Activated T-helper 2 cell treated with anti-CD3 and anti-CD28 coated beads, Interferon-gamma antibody, Interleukin-2, Interleukin-4, amounts not matched to agents 10 μg/mL and 5 μg/mL and 100 μg/mL, durations not matched to agents 14 hours and 24 hours and 36 hours (primary cell): ENCODE data around the gene MSANTD4. TPM values are rescaled to one million over a fixed set of nuclear protein-coding genes. Genes with fewer than 3 reads are reported as not detected.
A peak's percentile ranks its signal among the peaks of the same experiment; 100 is the strongest.
"Not testable (repeated sequence)": the region's sequence is repeated elsewhere in the genome, so short reads cannot be mapped to it uniquely, and the experiment has no call there.

Experiments
- DNase-seq: peaks from one replicate; pipeline ENCODE4 v3.0.0; 2021; ENCODE audit warnings: low spot score
- H3K27ac Mint-ChIP-seq: one replicate; pipeline ENCODE4 v1.8.0; 2021; ENCODE audit warnings: mixed read lengths
- H3K27me3 Mint-ChIP-seq: one replicate; pipeline ENCODE4 v1.8.0; 2021; ENCODE audit warnings: low read depth, mixed read lengths
- H3K36me3 Mint-ChIP-seq: one replicate; pipeline ENCODE4 v1.8.0; 2021; ENCODE audit warnings: low read depth, mixed read lengths
- H3K4me1 Mint-ChIP-seq: one replicate; pipeline ENCODE4 v1.8.0; 2021; ENCODE audit warnings: low read depth, mixed read lengths
- H3K4me3 Mint-ChIP-seq: one replicate; pipeline ENCODE4 v1.8.0; 2021; ENCODE audit warnings: low read depth, mild to moderate bottlenecking, moderate library complexity, mixed read lengths
- H3K9me3 Mint-ChIP-seq: one replicate; pipeline ENCODE4 v1.8.0; 2021; ENCODE audit warnings: mixed read lengths
- intact Hi-C: fragments of 100-400 bp; cut with micrococcal nuclease; formaldehyde crosslinking; loops from one replicate; pipeline ENCODE4 v1.15.1; 2023
- total RNA-seq: library from RNA; stranded (reverse); gene quantifications from 2 replicates; pipeline ENCODE4 v1.2.3, GENCODE V29; 2022

MSANTD4 gene
- total RNA-seq, 1 donor from 2014 or later, result 22.0 TPM

DNA sequence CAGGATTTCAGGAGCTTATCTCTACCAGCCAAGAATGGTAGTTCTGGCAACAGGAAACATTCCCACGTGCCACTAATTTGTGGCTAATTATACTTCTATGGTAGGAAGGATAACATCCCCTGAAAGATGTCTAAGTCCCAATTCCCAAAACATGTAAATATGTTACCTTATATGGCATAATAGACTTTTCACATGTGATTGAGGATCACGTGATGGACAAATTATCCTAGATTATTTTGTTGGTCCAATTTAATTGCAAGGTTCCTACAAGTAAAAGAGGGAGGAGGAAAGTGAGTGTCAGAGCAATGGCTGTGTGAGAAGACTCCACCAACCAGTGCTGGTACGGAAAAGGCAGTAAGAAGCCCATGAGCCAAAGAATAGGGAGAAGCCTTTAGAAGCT lies 9.9 kb upstream of the MSANTD4 start:
- peaks cover 8% of the 10 kb centered on the region for H3K9me3 Mint-ChIP-seq
- H3K27me3 Mint-ChIP-seq, result peaks cover 16% of the 10 kb centered on the region
- no peak for DNase-seq
- H3K36me3 Mint-ChIP-seq, result no peaks in the 10 kb centered on the region
- intact Hi-C loops, result no loop called here
- no peak overlapping the region for H3K4me3 Mint-ChIP-seq
- H3K27ac Mint-ChIP-seq, result no peak overlapping the region
- peaks cover 6% of the 10 kb centered on the region for H3K4me1 Mint-ChIP-seq

DNA sequence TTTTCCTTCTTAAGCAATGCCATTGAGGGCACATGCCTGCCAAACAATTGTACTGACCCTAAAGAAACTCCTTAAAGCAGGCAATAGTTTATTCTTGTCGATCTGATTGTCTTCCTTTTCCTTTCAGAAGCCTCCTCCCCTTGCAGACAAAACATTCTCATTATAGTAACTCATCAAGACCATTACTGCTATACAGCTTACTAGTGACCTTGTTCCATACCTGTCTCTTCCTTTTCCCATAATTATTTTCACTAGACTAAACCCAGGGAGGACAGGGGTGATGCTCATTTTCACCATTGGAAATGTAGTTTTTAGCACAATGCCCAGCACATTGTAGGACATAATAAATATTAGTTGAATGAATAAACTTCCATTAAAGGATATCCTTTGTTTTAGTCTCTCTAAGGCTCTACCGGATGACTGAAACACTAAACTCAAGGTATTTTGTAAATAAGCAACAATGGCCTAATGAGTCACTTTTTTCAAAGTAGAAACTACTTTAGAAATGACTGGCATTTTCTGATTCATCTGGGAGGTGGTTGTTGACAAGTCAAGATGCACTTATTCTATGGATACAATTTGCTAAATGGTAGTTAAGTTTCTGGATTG lies 9.3 kb upstream of the MSANTD4 start:
- intact Hi-C loops, result no loop called here
- Mint-ChIP-seq H3K4me1 (peaks cover 6% of the 10 kb centered on the region), H3K36me3 (no peaks in the 10 kb centered on the region), H3K27me3 (peaks cover 16% of the 10 kb centered on the region), H3K9me3 (peaks cover 9% of the 10 kb centered on the region), H3K27ac (no peak overlapping the region), H3K4me3 (no peak overlapping the region)
- DNase-seq, result no peak

DNA sequence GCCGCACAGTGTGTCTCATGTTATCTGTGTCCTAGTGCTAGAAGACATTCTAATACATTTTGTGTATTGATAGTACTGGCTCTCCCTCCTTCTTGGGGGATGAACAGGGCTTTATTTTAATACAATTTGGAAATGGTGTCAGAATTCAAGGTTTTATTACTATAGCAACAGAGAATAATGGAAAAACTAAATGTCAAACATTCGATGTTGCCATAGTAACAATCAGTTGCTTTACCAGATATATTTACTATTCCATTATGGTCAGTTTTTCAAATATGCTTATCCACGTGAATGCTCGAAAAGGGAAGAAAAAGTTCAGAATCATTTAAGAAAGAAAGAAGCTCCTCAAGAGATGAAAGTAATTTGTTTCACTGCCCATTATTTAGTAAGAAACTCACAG lies 8.6 kb upstream of the MSANTD4 start:
- DNase-seq, result no peak
- H3K27me3 Mint-ChIP-seq, result peaks cover 16% of the 10 kb centered on the region
- peaks cover 6% of the 10 kb centered on the region for H3K4me1 Mint-ChIP-seq
- peaks cover 9% of the 10 kb centered on the region for H3K9me3 Mint-ChIP-seq
- H3K36me3 Mint-ChIP-seq, result no peaks in the 10 kb centered on the region
- intact Hi-C loops, result no loop called here
- H3K4me3 Mint-ChIP-seq, result no peak overlapping the region
- no peak overlapping the region for H3K27ac Mint-ChIP-seq

DNA sequence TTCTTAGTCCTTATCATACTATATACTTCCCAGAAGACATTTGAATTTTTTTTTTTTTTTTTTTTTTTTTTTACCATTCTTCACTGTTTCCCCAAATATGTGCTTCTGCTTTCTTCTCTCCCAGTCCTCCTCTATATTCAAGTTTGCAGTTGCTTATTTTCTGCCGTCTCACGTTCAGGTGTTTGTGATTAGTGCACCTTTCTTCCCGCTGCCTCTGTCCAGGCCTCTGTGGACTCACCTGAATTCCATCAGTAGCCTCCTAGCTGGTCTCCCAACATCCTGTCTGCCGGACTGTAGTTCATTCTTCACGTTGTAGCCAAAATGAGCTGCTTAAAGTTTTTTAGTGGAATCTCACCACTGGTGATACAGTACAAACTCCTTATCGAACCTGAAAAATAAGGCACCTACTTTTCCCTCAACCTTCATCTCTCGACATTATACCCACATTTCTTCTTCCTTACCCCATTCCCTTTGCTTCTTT lies 795 bp upstream of the MSANTD4 start:
- H3K4me1 Mint-ChIP-seq, result peaks cover 35% of the 10 kb centered on the region
- DNase-seq, result no peak
- H3K27ac Mint-ChIP-seq, result peak overlapping the region; percentile 72
- H3K36me3 Mint-ChIP-seq, result peaks cover 19% of the 10 kb centered on the region
- intact Hi-C loops, result loop anchor here (1.0 to 5.0 kb wide), 2 partner anchors 39 to 54 kb away; partner anchors contain the start of genes AASDHPPT and KBTBD3
- H3K9me3 Mint-ChIP-seq, result peaks cover 9% of the 10 kb centered on the region
- H3K4me3 Mint-ChIP-seq, result peak overlapping the region; percentile 89
- H3K27me3 Mint-ChIP-seq, result peaks cover 4% of the 10 kb centered on the region

DNA sequence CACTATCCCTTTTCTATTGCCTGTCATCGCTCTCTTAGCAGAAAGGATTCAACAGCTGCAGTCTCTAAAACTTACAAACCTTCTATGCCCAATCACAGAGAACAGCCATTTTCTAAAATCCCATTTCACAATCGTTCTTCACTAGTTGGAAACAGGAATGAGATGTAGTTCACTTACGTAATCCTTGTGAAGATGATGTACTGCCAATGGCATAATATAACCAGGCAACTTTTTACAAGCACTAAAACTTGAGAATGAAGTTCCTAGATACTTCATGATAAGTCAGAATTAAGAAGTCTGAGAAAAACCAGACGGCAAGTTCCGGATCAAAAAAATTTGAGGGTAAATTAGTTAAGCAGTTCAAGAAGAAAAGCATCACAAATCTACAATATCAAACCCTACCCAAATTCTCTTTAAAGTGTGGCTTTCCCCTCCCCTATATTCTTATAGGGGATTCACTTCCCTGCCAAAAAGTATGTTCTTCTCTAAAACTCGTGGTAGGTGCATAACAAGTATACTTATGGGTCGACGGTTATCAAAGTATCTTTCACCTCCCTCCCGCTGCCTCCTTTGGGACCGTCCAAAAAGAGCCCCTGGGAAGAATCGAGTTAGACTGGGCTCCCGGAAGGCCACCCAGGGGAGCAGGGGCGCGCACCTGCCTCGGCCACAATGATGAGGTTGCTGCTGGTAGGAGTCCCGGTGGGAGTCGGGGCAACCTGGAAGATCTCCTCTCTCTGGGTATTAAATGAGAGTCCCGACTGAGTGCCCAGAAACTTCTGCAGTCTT lies 666 bp downstream of the MSANTD4 start:
- Mint-ChIP-seq H3K27me3 (no peaks in the 10 kb centered on the region), H3K4me3 (peak overlapping the region; percentile 89), H3K36me3 (peaks cover 23% of the 10 kb centered on the region), H3K4me1 (peaks cover 40% of the 10 kb centered on the region), H3K27ac (peak overlapping the region; percentile 90), H3K9me3 (no peaks in the 10 kb centered on the region)
- DNase-seq, result no peak
- intact Hi-C loops, result loop anchor here (5.0 kb wide), 1 partner anchor 41 kb away; no protein-coding TSS in a partner anchor

DNA sequence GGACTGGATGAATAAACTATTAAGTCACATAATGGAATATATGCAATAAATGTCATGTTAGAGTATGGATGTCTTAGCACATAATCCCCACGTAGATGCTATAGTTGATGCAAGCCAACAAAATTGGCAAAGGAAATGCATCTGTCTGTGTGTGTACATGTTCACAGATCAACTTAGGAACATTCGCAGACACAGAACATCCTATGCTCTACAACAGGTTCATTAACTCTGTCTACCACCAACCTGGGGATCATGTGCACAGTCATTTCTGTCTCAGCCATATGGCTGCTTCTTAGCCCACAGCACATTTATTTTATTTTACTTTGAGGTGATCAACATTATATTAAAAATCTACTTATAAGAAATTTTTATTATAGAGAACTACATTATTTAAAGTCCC lies 4.9 kb downstream of the MSANTD4 start:
- intact Hi-C loops, result no loop called here
- Mint-ChIP-seq H3K9me3 (no peaks in the 10 kb centered on the region), H3K4me3 (no peak overlapping the region), H3K27ac (no peak overlapping the region), H3K36me3 (peaks cover 43% of the 10 kb centered on the region), H3K4me1 (peaks cover 43% of the 10 kb centered on the region), H3K27me3 (no peaks in the 10 kb centered on the region)
- no peak for DNase-seq

DNA sequence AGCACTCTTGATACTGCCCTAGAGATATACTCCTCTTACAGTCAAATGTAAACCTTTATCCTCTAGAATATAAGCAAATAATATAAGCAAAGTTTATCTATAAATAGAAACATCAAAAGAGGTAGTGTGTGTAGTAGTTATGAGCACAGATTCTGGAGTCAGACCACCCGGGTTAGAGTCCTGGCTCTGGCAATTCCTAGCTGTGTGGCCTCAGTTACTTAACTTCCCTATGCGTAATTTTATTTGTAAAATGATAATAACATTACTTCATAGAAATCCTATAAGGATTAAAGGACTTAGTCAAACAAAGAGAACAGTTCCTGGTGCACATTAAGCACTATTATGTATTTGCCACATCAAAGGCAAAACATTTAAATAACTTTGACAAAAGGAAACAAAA lies 7.0 kb downstream of the MSANTD4 start:
- intact Hi-C loops, result no loop called here
- peaks cover 50% of the 10 kb centered on the region for H3K36me3 Mint-ChIP-seq
- no peak for DNase-seq
- no peaks in the 10 kb centered on the region for H3K27me3 Mint-ChIP-seq
- peaks cover 33% of the 10 kb centered on the region for H3K4me1 Mint-ChIP-seq
- no peak overlapping the region for H3K4me3 Mint-ChIP-seq
- H3K9me3 Mint-ChIP-seq, result peaks cover 3% of the 10 kb centered on the region
- no peak overlapping the region for H3K27ac Mint-ChIP-seq

DNA sequence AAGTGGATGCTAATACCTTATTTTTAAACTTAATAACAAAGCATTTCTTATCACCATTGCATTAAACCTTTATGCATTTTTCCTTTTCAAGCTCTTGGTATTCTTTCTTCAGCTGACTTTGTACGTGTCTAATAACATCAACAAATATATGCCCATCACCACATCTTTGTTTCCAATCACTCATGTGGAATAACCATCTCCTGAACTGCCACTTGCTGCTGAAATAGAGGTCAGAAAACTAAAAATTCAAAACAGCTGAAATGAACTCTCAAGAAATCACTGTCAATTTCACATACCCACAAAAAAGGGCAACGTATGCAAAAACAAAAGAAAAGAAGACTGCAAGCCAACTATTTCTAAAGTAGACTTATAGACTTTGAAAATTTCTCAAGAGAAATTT lies 7.4 kb downstream of the MSANTD4 start:
- Mint-ChIP-seq H3K36me3 (peaks cover 50% of the 10 kb centered on the region), H3K4me1 (peaks cover 28% of the 10 kb centered on the region), H3K27me3 (no peaks in the 10 kb centered on the region), H3K4me3 (no peak overlapping the region), H3K9me3 (peaks cover 3% of the 10 kb centered on the region), H3K27ac (no peak overlapping the region)
- no peak for DNase-seq
- intact Hi-C loops, result no loop called here

DNA sequence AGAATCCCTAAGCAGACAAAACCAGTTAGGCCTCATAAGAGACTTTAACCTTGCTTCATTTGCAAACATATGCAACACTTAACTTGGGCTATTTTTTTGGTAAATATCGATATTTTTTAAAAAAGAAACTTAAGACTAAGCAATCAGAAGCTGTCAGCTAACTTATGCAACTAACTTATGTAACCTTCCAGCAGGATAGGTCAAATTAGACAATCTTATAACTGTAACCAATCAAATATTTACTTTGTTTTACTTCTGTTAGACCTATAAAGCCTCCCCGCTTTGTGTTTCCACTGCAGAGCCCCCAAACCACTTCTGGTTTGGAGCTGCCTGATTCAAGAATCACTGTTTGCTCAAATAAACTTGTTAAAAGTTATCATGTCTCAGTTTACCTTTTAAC lies 8.0 kb downstream of the MSANTD4 start:
- intact Hi-C loops, result no loop called here
- Mint-ChIP-seq H3K27ac (no peak overlapping the region), H3K4me1 (peaks cover 25% of the 10 kb centered on the region), H3K9me3 (peaks cover 3% of the 10 kb centered on the region), H3K4me3 (no peak overlapping the region), H3K36me3 (peaks cover 52% of the 10 kb centered on the region), H3K27me3 (no peaks in the 10 kb centered on the region)
- no peak for DNase-seq

DNA sequence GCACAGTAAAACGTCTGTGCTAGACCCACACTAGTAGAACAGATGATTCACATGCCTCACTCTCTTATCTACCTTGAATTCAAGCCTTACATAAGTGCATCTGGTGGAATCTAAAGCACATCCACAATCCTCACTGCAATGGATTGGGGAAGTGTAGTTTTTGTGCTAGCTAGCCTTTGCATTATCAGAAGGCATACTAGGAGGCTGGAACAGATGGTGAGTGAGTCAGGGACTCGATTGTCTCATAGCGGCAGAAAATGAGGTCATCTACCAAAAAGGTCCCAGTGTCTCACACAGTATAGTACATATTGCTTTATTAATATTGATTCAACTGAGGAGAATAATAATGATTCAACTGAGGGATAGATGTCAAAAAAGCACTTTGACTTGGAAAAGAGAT lies 9.3 kb downstream of the MSANTD4 start:
- no peak overlapping the region for H3K27ac Mint-ChIP-seq
- peaks cover 17% of the 10 kb centered on the region for H3K4me1 Mint-ChIP-seq
- H3K27me3 Mint-ChIP-seq, result no peaks in the 10 kb centered on the region
- peaks cover 3% of the 10 kb centered on the region for H3K9me3 Mint-ChIP-seq
- DNase-seq, result no peak
- intact Hi-C loops, result no loop called here
- peaks cover 61% of the 10 kb centered on the region for H3K36me3 Mint-ChIP-seq
- H3K4me3 Mint-ChIP-seq, result no peak overlapping the region

DNA sequence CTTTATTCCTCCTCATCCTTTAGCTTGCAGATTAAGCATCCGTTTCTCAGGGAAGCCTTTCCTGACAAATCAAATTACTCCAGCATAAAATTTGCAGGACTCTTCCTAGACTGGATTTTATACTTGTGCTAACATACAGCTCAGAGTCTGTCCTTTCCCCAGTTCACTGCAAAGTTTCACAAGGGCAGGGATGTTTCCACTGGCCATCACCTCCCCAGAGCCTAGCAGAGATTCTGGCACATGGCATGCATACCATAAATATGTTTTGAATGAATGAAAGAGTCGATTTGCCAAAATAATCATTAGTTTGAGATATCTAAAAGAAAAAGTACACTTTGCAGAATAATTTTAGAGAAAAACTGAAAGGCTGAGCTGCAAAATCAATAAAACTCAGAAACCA lies 10.6 kb downstream of the MSANTD4 start:
- Mint-ChIP-seq H3K27ac (no peak overlapping the region), H3K36me3 (peaks cover 72% of the 10 kb centered on the region), H3K4me1 (peaks cover 13% of the 10 kb centered on the region), H3K4me3 (no peak overlapping the region), H3K27me3 (no peaks in the 10 kb centered on the region), H3K9me3 (peaks cover 3% of the 10 kb centered on the region)
- no peak for DNase-seq
- intact Hi-C loops, result no loop called here

DNA sequence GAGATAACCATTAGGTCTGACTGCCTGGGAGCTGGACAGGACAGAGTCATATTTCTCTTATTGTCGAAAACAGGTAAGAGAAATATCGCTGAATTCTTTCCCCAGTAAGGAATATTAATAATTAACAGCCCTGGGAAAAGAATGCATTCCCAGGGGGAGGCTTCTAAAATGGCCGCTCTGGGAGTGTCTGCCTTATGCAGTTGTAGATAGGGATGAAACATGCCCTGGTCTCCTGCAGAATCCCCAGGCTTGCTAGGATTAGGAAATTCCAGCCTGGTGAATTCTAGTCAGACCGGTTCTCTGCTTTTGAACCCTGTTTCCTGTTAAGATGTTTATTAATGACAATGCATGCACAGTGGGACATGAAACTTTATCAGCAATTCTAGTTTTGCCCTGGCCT lies 18.9 kb downstream of the MSANTD4 start:
- intact Hi-C loops, H3K27ac Mint-ChIP-seq, H3K4me1 Mint-ChIP-seq, DNase-seq, H3K4me3 Mint-ChIP-seq, H3K27me3 Mint-ChIP-seq, H3K9me3 Mint-ChIP-seq: not testable (repeated sequence)
- peaks cover 70% of the 10 kb centered on the region for H3K36me3 Mint-ChIP-seq

DNA sequence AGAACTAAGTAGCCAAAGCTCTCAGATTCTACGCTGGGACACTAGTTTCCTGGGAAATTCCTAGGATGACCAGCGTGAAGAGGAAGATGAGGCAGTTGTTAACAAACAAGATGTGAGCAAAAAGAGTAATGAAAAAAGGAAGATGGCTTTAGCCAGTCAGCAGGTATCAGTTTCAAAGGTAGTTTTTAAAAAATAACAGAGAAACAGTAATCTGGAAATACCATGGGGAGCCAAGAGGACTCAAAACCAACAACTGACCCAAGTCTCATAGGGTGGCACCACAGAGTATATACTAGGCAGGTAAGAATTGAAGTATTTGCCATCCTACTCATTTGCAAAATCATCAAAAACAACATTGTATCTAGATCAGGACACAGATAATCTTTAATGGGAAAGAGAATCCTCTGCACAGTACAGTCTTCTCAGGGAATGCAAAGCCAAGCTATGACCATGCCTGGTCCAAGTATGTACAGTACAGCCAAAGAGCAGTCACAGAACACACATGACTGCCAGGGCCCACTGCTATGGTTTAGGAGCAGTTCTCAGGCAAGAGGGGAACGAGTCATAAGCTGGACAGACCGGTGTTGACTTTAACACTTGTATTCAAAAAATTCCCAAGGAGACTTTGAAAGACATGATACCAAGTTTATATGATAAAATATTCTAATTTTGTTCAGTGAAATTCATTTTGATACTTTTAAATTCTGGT lies 20.6 kb downstream of the MSANTD4 start:
- intact Hi-C loops, result no loop called here
- Mint-ChIP-seq H3K27ac (no peak overlapping the region), H3K4me1 (peaks cover 7% of the 10 kb centered on the region), H3K9me3 (peaks cover 10% of the 10 kb centered on the region), H3K36me3 (peaks cover 57% of the 10 kb centered on the region), H3K4me3 (no peak overlapping the region), H3K27me3 (no peaks in the 10 kb centered on the region)
- DNase-seq, result no peak
